ENCODE data around the gene WNT10A. TPM values are rescaled to one million over a fixed set of nuclear protein-coding genes. Genes with fewer than 3 reads are reported as not detected.

The WNT10A gene
- total RNA-seq, 1 experiment from 2014 or later, result 0.36 TPM

GRCh38 chr2:218877331-218877730 lies 3.3 kb upstream of the WNT10A start:
- no peak for DNase-seq (ENCODE audit: low spot score)

GRCh38 chr2:218877891-218878290 lies 2.8 kb upstream of the WNT10A start:
- DNase-seq (ENCODE audit: low spot score), result no peak

- DNase-seq (ENCODE audit: low spot score), result no peak
These were observed 2.2 kb upstream of the WNT10A start for GRCh38 chr2:218878486-218878885.

GRCh38 chr2:218878926-218879761 lies 1.5 kb upstream of the WNT10A start:
- DNase-seq (ENCODE audit: low spot score), result no peak

DNA sequence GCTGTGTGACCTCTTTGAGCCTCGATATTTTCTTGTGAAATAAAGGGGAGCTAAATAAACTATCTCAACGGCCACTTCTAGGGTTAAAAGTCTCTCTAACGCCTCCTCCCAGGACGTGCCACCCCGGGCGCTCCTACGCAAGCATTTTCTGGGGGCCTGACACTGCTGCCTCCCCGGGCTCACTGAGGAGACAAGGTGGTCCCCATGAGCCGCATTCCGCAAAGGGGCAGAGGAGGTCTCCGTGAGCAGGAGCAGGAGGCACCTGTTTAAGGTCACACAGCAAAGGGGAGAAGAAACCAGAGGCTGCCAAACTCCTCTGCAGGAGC lies 913 bp upstream of the WNT10A start:
- no peak for DNase-seq (ENCODE audit: low spot score)

DNA sequence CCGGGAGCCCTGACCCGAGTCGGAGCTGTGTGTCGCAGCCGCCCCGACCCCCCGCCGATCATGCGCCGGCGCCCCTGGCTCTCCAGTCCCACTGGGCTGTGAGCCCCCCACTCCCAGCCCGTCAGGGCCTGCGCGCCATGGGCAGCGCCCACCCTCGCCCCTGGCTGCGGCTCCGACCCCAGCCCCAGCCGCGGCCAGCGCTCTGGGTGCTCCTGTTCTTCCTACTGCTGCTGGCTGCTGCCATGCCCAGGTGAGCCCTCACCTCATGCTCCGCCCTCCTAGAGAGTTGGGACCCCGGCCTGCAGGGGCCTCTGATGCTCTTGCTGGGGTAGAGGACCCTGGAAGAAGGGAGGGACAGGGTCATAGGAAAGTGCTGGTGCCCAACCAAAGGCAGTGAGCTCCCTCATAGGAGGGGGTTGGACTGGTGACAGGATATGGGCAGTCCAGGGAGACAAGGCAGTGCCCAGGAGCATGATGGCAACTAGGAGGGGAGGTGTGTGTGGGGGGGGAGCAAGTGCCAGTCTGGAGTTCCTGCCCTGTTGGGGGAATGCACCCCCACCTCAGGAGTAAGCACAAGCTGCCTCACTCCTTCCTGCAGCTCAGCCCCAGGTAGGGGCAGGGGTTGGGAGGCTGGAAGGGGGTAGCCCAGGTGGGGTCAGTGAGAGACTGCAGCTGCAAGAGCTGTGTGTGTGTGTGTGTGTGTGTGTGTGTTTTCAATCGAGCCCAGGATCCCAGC lies 375 bp downstream of the WNT10A start:
- no peak for DNase-seq (ENCODE audit: low spot score)

GRCh38 chr2:218881744-218882460 lies 1.2 kb downstream of the WNT10A start:
- no peak for DNase-seq (ENCODE audit: low spot score)

DNA sequence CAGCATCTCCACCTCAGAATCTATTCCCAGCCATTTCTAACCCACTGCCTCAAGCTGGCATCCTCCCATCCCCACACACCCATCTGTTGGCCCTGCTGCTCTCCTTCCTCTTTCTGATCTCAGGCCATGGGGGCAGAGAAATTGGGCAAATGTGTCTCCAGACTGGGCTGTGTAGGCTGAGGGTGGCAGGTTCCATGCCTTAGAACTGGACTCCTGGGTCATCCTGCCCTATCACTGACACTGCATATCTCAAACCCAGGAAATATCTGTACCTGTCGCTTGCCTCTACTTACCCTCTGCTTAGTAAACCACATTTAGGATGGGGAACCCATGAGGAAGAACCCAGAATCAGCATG lies 1.8 kb downstream of the WNT10A start:
- DNase-seq (ENCODE audit: low spot score), result no peak

DNA sequence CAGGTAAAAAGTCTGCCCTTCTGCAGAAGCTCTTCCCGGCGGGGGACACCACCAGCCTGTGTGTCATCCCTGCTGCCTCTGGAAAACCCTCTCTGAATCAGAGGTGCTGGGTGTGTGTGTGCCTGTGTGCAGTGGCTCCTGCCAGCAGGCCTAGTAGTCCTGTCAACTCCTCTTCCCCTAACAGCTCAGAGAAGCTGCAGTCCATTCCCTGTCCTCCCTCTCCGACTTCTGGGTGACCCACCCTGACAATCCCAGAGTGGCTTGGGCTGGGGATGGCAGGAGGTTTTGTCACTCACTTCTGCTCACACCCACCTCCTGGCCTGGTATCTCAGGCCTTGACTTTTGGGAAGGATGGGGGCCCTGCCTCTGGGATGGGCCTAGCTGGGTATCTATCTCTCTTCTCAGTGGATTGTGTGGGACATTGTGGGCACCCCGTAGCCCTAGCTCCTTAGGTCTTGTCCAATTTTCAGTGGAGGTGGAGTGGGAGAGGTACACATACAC lies 2.3 kb downstream of the WNT10A start:
- DNase-seq (ENCODE audit: low spot score), result no peak

DNA sequence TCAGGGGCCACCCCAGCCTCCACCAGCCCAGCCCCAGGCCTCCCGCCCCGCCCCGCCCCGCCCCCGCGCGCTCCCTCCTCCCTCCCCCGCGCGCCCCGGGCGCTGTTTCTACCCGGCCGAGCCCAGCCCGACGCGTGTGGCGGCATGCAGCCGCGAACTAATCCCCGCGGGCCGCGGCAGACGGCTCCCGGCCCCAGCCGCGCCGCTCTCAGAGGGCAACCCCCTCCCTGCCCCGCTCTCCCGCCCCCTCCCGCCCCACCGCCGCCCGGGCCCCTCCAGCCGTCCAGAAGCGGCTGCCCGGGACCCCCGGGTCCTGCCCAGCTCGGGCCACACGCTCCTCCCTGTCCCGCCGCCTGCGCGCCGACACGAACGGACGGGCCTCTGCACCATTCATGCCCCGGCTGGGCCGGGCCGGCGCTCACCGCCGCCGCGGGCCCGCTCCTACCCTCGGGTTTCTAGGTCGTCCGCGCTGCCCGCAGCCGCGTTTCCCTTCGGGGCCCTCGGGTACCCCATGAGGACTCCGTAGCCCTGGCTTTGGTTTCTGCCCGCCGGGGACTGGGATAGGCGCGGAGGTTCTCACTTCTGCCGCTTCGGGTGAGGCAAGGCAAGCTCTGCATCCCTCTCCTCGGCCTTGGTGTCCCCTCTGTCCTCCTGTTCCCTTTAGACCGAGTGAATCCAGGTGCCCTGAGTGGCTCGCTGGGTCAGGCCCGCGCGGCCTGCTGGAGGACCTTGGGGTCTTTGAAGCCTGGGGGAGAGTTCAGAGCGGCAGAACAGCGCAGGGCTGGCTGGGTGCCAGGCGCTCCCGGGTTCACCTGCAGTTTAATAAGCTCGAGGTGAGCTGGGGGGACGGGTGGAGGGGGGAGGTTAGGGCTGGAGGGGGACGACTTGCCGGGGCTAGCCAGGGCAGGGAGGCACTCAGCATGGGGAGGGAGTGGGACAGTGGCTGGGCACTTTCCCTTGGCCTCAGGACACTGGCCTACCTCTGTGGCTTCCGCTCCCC lies 3.1 kb downstream of the WNT10A start:
- DNase-seq (ENCODE audit: low spot score), result no peak

- DNase-seq (ENCODE audit: low spot score), result no peak
These were observed 3.9 kb downstream of the WNT10A start for GRCh38 chr2:218884519-218884918.

DNA sequence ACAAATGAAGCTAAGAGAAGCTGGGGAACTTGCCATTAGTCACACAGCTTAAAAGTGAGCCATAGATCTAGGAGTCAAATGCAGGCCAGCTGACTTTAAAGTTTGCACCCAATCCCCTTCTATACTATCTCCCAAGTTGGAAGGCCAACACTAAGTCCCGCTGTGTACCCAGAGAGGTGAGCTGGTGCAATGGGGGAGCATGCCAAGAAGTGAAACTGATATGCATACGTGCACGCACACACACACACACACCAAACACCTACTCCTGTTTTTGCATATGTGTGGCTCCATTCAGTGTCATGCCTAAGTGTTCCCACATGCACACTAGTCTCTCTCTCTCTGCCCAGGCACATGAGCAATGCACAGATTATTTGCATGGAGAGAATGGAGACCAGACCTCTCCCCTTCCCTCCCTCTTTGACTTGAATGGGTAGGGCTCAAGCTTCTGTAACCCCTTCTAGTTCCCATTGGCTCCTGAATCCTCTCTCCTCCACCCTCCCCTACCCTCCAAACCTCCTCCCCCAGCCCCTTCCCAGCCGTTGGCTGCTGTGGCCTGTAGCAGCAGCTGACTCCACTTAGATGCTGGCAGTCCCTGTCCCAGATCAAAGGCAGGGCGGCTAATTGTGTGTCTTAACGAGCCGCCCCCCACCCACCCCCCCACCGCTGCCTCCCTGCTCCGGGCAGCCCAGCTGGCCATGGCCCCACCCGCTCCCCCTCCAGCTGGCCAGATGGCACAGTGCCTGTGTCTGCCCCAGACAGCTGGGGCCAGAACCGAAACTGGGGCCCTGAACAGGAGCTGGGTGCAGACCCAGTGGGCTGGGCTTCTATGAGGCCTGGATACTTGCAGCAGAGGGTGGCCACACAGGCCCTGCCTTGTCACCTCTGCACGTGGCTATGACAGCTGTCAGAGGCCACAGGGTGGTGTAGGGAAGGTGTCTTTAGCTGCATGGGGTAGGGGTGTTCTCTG lies 5.6 kb downstream of the WNT10A start:
- DNase-seq (ENCODE audit: low spot score), result no peak

GRCh38 chr2:218887079-218887478 lies 6.4 kb downstream of the WNT10A start:
- no peak for DNase-seq (ENCODE audit: low spot score)

GRCh38 chr2:218888341-218888740 lies 7.7 kb downstream of the WNT10A start:
- DNase-seq (ENCODE audit: low spot score), result no peak

GRCh38 chr2:218889937-218890336 lies 9.3 kb downstream of the WNT10A start:
- no peak for DNase-seq (ENCODE audit: low spot score)

DNA sequence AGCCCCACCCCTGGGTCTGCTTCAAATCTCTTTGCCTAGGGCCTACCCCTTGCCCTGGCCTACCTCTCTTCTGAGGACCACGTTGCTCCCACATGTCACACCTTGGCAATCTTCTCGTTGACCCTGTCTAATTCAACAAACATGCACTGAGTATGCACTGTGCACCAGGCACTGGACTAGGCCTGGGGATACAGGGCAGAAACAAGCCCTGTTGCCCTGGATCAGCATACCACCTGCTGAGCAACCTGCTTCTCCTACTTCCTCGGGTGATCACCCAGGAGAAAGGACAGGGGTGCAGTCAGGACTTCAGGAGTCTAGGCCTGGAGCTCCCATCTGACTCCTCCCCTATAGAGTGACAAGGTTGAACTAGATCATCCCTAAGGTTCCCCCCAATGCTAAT lies 9.7 kb downstream of the WNT10A start:
- no peak for DNase-seq (ENCODE audit: low spot score)

DNA sequence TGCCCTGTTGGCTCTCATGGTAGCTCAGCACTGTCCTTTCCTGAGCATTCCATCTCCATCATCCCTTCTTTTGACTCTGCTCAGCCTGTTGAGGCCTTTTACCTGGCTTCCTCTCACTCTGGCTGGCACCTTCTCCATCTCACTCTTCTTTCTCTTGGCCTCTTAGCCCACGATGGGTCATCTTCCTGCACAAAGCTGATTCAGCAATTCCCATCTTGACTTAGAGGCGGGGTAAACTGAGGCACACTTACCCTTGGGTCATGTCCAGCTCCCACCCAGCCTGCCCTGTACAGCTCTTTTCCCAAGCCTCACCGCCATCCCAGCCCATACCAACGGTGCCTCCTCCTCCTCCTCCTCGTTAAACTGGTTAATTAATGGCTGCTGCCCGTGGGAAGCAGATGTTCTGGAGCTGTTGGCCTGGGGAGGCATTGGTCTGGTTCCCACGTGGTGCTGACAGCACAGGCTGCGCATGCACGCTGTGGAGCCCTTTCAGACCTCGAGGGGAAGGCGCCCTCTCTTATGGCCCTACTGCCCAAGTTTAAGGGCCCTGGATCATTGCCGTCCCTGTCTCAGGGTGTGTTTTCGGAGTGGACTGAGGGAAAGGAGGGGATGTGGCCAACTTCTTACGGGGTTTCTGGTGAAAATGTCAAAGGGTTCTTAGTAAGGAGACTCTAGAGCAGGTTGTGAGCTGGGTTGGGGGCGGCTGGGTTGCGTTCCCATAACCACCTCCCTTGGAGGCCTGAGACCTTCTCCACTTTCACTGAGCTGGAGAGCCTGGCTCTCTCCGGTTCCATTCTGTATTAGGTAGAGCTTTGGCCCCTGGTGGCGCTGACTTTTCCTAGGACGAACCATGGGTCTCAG lies 10.9 kb downstream of the WNT10A start:
- no peak for DNase-seq (ENCODE audit: low spot score)

DNA sequence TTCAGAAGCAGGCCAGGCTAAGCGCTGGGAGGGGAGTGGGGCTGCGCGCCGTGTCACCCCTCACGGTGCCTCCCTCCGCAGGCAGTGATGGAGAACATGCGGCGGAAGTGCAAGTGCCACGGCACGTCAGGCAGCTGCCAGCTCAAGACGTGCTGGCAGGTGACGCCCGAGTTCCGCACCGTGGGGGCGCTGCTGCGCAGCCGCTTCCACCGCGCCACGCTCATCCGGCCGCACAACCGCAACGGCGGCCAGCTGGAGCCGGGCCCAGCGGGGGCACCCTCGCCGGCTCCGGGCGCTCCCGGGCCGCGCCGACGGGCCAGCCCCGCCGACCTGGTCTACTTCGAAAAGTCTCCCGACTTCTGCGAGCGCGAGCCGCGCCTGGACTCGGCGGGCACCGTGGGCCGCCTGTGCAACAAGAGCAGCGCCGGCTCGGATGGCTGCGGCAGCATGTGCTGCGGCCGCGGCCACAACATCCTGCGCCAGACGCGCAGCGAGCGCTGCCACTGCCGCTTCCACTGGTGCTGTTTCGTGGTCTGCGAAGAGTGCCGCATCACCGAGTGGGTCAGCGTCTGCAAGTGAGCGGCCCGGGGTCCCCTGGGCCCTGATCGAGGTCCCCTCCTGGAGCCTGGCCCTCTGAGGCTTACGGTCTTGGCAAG lies 12.2 kb downstream of the WNT10A start:
- DNase-seq (ENCODE audit: low spot score), result peak; percentile 52

All from A172 (cell line).